Myocyte (in vitro differentiated cells): ENCODE measurements around the gene KIF26B. TPM values are rescaled to one million over a fixed set of nuclear protein-coding genes. Genes with fewer than 3 reads are reported as not detected.

Experiments used
- DNase-seq: peaks from one replicate; pipeline ENCODE4 v3.0.0-alpha.2; 2012; ENCODE audit warnings: low read depth
- total RNA-seq: library from RNA; depleted of rRNA; stranded (reverse); fragments of >200 nt; gene quantifications from 2 replicates; pipeline ENCODE4 v1.2.3, GENCODE V29; 2014

Gene KIF26B
- total RNA-seq, 1 donor from 2014 or later, result 0.83 TPM

DNA sequence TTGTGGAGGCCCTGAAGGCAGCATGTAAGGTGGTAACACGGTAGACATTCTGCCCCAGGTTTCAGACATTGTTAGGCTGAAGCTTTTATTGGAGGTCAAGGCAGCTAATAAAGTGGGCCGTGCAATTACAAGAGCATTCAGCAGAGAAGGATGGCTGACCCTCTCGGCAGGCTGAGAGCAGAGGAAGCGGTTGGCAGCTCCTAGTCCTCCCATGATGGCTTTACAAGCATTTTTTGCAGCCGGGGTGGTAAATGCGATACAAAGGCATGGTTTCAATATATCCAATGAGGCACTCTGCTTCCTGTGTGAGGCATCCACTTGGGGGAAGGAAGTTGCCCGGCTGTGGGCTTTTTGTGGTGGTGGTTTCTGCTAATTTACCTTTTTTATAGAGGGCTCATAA, 14.6 kb downstream of the KIF26B start:
- DNase-seq, result no peak

DNA sequence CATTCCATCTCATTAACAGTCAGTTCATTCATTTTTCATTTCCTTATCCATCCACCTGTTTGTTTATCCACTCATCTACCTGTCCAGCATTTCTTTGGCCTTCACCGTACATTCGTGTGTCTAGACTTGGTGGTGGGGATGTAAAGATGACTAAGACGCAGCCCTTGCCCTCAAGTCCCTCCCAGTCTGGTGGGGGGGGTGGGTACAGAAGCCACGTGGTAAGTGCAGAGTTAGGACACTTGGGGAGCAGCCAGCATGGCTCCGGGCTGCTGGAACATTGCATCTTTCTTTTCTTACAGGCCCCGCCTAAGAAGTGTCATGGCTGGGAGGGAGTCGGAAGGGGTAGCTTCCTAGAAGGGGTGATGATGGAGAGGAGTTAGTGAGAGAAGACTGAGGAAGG, 17.2 kb downstream of the KIF26B start:
- no peak for DNase-seq

DNA sequence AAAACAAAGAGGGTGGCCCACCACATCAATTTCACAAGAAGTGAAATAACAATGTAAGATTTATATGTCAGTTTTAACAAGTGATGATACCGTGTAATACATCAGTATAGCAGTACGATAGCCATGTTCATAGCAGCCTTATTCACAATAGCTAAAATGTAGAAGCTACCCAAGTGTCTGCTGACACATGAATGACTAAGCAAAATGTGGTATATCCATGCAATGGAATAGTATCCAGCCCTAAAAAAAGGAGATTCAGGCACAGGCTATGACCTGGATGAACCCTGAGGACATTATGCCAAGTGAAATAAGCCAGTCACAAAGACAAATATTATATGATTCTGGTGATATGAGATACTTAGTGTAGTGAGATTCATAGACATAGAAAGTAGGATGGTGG, 18.0 kb downstream of the KIF26B start:
- no peak for DNase-seq

DNA sequence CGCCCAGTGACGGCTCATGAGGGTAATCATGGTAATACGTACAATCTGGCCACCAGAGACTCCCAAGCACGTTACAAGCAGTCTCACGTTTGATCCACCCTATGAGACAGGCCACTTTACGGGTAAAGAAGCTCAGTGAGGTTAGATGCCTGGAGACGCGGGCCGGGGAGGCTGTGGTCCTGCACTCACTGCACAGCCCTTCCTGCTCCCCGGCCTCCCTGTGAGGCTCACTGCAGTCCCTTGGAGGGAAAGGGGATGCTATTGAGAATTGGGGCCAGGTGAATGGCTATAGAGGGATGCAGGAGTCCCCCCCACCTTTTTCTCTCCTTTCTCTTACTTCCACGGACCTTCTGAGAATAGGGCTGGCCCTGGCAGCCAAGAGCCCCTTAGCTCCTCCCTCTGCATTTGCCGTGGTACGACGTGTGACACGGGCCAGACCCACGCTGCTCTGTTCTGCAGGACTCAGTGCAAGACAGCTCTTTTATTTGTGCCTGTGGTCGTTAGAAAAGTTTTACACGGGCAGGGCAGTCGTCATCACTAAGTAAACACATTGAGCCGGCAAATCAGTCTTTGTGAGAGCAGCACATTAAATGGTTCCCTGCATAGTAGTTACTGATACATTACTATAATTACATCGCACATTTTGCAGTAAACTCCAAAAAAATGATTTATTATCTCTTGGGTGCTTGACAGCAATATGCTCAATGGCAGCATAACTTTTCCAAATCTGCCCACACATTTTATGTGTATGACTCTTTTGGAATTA, 18.8 kb downstream of the KIF26B start:
- no peak for DNase-seq

DNA sequence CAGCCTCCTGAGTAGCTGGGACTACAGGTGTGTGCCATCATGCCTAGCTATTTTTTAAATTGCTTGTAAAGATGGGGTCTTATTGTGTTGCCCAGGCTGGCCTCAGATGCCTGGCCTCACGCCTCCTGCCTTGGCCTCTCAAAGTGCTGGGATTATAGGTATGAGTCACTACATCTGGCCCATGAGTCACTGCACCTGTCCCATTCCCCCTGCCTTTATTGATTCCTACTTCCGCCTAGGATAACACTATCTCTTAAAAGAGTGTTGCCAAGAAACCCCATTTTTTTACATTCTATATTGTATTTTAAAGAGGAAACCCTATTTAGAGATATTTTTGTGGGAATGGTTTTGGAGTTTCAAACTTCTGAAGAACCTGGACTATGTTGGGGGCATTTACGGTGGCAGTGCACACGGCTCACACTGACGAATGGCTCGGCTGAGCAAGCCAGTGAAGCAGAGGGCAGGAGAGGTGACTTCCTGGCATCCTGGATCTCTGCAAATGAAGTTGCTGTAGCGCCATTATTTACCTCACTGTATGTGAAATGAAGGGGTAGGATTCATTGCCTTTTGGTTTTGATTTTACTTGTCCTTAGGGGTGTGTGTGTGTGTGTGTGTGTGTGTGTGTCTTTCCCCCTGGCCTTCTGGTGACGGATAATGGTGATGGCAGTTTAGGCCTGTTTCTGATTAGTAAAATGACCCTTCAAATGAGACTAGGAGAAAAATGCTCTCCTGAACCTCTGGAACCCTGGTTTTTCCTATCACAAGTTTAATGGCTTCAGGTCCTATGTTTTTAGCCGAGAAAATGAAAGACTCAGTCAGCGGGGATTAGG, 22.5 kb downstream of the KIF26B start:
- DNase-seq, result no peak

DNA sequence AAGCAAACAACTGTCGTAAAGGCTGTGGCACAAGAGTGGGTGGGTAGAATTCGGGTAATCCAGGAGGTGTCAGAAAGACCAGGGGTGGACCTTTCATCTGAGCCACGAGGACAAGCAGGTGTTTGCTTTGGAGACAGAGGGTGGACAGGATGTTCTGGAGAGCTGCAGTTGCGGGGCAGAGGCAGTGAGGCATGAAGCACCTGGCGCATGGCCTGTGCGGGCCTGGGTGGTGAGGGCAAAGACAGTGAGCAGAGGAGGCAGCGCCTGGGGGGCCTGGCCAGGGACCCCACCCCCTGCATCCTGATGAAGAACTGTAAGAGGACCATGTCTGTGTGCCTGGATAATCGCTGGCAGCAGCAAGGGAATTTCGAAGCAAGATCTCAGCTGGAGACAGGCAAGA, 24.9 kb downstream of the KIF26B start:
- peak; percentile 25 for DNase-seq

DNA sequence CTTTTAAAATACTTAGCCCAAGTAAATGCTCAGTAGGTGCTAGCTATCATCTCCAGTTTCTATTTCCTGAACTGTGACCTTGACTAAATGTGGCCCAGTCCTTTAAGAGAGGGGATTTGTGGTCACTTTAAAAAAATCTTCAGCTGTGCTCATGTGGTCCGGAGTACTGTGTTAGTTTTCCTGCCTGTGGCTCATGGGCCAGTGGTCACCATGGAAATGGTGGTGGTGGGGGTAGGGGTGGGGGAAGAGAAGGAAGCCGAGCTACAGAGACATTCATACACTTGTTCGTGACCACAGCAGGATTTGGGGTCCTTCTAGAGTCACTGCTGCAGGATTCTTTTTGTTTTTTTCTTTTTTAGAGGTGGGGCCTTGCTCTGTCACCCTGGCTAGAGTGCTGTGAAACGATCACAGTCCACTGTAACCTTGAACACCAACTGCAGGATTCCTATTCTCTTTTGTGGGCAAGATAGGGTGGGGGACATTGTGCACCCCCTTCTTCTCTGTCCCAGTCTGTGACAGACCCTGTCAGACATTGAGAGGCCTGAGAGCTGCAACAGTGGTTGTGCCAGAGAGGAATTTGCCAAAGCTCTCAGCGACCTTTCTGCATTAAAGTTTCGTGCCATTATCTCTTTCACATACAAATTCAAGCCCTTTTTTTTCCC, 25.8 kb downstream of the KIF26B start:
- peak; percentile 93 for DNase-seq

DNA sequence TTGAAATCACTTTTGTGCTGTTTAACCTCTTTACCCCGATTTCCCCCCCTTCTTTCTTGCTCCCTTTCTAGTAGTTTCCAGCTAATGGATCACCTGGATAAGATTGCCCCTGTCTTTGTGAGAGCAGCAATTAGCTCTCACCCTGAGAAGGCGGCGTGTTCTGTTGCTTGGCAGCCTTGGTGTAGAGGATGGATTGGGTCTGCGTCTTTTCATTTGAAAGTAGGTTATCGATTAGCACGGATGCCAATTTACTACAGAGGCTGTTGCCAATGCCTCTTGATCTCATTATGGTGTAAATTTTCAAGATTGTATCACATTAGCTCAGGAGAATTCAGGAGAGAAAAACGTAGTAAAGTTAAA, 26.4 kb downstream of the KIF26B start:
- DNase-seq, result no peak

DNA sequence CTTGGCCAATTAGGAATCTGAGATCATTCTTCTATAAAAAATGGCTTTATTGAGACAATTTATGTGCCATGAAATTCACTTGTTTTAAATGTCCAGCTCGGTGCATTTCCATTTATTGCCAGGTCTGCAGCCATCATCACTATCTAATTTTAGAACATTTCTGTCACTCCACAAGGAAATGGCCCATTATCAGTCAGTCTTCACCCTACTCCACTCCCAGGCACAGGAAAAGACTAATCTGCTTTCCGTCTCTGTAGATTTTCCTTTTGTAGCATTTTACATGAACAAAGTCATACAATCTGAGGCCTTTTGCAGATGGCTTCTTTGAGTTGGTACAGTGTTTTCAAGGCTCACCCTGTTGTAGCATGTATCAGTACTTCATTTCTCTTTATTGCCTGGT, 27.2 kb downstream of the KIF26B start:
- peak; percentile 14 for DNase-seq

DNA sequence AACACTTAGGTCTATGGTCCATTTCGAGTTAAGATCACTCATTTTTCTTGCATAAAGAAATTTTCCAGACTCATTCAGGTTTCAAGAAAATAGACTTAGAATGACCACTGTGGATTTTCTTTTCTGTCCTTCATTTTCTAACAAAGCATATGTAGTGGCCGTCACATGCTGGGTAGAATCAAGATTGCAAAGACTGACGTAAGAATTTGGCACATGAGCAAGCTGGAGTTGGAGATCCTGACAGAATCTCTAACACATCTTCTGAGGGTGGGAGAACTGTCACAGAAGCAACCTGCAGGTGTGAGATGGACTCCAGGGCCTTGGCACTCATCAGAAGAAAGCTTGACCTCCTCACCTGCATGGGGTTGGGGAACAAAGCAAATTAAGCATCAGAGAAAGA, 28.6 kb downstream of the KIF26B start:
- no peak for DNase-seq

DNA sequence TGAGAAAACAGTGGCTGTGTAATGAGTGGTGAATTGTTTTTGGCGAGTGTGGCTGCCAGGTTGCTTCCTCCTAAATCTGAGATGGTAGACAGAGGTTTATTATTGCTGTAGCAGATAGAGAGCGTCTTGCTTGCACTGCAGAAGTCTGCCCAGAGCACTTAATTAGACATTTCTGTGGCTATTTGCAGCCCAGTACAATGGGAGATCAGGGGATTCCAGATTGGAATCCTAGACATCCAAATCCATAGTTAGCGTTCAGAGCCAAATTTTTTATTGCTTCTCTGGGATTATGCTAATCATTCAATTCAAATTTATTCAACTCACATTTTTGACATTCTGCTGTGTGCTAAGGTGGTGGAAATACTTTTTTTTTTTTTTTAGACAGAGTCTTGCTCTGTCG, 30.0 kb downstream of the KIF26B start:
- no peak for DNase-seq

DNA sequence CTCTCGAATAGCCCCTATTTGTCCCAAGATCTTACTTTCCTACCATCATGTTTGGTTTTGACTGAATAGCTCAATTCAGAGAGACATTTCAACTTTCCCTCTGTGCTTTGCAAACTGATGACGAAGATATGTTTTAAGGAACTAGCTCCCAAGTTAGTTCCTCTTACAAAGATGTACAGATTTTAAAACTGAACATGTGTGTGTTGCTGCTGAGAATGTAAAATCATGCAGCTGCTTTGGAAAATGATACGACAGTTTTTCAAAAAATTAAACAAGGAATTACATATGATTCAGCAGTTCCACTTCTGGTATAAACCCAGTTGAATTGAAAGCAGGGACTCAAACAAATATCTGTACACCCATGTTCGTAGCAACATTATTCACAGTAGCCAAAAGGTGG, 33.6 kb downstream of the KIF26B start:
- no peak for DNase-seq

DNA sequence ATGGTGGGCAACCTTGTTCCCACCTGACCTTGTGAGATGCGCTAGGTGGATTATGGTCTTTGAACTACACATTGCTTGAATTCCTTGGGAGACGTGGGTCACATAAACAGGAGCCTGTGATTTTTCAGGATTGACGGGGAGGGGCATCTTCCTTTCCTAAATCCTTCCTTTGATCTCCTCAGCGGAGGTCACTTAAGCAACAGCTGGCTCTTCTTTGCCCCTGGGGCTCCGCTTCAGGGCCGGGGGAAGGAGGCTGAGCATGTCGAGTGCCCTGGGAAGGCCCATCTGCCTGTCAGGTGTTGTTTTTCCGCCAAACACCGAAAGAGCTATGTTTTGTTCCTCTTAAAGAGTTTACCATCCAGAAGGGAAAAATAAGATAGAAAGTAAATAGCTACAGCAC, 40.6 kb downstream of the KIF26B start:
- no peak for DNase-seq

DNA sequence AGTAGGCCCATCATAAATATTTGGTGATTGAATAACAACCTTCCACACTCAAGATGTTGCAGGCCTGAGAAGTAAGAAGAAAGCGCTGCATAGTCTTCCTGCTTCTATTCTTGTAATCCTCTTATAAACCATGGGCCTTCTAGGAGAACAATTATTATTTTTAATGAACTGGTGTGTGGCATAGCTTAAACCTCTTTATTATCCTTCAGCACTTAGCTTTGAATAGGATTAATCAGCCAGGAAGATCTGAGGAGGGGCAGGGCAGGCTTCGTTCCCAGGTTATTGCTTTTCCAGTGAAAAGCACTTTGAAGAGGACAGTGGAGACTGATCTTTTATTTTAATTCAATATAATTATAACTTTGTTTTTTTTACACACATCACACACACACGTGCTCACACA, 42.3 kb downstream of the KIF26B start:
- DNase-seq, result no peak

DNA sequence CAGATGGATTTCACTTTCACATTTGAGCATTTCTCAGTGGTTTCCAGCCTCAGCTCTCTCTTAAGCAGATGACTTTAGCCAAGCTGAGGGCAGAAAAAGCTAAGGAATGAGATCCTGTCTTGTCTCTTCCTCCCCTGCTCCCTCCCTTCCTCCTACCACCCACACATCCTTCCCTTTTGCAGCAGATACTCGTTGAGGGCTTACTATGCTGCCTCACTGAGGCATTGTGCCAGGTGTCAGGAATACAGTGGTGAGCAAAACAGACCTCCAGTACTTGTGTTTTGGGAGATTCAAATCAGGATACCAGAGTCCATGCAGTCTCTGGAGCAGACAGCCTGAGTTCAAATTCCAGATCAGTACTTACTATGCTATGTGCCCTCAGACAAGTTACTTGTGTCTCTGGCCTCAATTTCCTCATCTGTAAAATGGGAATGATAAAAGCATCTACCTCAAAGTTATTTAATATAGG, 43.2 kb downstream of the KIF26B start:
- DNase-seq, result peak; percentile 16

DNA sequence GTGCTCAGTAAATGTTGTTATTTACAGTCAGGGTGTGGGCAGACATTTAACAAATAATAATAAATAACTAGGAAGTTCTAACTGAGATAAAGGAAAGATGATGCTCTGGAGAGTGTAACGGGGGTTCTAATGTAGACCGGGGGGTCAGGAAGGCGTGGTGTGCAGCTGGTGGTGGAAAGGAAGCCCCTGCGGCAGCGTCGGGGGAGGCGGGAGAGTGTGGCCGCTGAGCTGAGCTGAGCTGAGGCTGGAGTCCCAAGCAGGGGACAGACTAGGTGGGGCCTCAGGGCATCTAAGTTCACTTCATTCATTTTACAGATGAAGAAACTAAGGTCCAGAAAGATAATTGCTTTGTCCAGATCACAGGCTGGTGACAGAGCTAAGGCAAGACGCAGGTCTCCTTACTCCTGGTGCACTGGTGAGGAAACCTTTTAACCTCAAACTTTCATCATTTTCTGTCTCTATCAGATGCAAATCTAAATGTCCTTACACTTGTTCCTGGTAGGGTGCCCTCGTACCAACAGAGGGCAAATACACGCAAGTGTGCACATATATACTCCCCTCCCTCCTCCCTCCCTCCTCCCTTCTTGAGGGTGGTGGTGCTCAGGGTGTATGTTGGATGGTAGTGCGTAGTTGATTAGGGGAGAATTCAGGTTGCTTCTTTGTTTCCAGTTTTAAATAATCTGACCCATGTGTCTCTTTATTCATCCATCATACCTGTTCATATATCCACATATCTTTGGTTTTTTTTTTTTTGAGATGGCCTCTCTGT, 44.1 kb downstream of the KIF26B start:
- DNase-seq, result no peak

DNA sequence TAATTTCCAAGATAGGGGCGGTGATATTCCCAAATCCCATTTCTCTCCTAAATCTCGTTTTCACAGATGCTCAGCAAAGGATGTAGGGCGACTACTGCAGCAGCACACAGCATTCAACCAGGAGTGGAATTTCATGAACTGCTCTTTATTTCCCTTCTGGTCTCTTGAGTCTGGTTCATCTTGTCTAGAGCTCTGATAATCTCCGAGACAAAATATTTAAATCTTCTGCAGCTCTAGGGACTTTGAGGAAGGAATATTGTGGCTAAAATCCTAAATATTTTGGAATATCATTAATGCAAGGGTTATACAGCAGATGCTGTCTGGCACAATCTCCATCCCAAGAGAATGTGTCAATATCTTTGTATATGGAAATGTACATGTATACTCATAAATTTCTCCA, 45.4 kb downstream of the KIF26B start:
- no peak for DNase-seq

DNA sequence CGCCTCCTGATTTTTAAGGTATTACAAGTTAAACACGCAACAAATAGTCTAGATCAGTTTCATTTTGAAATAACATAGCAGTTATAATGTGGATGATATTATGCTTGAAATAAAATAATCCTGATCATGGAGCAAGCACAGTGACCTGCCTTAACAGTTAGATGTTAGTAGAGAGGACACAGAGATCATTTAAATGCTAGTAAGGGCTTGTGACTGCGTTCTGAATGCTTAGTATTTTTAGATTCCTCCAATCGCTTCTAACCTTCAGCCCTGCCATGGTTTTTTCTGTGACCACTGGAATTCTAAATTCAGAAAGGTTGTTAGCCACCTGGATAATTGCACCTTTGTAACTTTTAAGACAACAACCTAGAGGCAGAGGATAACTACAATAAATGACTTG, 46.4 kb downstream of the KIF26B start:
- no peak for DNase-seq

DNA sequence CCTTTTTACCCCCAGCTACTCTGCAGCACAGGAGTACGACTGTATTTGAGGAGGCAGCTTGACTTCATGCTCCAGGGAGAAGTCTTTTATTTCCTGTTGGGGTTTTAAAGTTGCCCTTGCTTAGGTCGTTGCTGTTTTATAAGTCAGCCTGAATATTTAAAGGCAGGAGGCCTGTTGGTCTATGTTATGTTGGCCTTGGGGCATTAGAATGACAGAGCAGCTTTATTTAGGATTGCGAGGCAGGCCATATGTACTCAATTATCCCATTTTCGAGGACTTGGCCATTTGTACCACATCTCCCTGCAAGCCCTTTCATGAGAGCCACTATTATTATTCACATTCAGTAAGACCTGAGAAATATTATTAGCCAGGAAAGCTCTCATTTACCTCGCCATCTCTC, 47.0 kb downstream of the KIF26B start:
- no peak for DNase-seq

DNA sequence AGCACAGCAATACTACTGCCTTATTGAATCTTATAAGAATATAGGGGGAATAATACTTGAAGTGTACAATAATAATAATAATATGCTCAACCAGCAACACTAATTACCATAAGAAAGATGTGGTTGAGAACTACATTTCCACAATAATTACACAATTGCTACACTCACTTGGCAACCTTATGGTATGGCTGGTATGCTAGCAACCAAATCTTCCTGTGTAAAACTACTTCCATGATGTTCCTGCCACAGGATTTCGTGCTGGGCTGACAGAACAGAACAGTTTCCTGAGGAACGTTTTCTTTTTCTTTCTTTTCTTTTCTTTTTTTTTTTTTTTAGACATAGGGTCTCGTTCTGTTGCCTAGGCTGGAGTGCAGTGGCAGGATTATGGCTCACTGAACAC, 50.6 kb downstream of the KIF26B start:
- DNase-seq, result no peak

DNA sequence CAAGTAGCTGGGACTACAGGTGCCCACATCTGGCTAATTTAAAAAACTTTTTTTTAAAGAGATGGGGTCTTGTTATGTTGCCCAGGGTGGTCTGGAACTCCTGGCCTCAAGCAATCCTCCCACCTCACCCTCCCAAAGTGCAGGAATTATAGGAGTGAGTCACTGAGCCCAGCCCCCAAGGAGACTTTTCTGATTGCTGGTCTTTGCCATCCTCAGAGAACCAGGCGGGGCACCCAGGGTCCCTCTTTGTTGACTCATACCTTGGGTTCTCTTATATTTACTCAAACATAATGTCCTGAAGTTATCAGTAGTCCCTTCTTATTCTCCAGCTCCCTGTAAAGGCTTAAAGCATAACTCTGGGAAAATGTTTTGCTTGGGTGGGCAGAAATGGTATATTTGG, 51.1 kb downstream of the KIF26B start:
- no peak for DNase-seq
